Measurements from ENCODE around the gene NCKIPSD.

NCKIPSD gene

DNA sequence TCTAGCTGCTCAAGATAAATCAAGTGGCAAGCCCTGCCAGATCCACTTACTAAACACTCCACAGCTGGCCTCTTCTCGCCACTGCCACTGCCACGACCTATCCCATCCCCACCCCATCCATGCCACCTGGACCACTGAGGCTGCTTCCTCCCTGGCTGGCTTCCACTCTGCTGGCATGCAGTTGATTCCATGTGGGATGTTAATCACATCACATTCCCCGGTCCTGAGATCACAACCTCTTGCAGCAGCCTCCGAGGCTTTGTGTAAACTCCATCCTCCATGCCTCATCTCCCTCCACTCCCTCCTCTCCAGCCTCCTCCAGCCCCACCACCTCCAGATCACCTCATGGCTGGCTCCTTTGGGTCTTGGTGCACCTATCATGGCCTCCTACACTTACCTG is 7.7 kb downstream of the NCKIPSD start:
- H3K4me3 ChIP-seq (ENCODE audit: low read depth, low read length): no peak overlapping the region
- DNase-seq (ENCODE audit: low read depth, low spot score): no peak
- TF ChIP-seq, protein P1, sequence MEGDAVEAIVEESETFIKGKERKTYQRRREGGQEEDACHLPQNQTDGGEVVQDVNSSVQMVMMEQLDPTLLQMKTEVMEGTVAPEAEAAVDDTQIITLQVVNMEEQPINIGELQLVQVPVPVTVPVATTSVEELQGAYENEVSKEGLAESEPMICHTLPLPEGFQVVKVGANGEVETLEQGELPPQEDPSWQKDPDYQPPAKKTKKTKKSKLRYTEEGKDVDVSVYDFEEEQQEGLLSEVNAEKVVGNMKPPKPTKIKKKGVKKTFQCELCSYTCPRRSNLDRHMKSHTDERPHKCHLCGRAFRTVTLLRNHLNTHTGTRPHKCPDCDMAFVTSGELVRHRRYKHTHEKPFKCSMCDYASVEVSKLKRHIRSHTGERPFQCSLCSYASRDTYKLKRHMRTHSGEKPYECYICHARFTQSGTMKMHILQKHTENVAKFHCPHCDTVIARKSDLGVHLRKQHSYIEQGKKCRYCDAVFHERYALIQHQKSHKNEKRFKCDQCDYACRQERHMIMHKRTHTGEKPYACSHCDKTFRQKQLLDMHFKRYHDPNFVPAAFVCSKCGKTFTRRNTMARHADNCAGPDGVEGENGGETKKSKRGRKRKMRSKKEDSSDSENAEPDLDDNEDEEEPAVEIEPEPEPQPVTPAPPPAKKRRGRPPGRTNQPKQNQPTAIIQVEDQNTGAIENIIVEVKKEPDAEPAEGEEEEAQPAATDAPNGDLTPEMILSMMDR (IDR thresholded peaks at IDR 0.05; ENCODE audit: insufficient read depth, low read length, missing control alignments): no peak
- POLR2A ChIA-PET: no interaction called here
- CTCF ChIA-PET: interaction anchor here (0.9 to 1.5 kb wide), 2 partner anchors 13 to 119 kb away, joined by 4 read pairs; no protein-coding TSS in a partner anchor

DNA sequence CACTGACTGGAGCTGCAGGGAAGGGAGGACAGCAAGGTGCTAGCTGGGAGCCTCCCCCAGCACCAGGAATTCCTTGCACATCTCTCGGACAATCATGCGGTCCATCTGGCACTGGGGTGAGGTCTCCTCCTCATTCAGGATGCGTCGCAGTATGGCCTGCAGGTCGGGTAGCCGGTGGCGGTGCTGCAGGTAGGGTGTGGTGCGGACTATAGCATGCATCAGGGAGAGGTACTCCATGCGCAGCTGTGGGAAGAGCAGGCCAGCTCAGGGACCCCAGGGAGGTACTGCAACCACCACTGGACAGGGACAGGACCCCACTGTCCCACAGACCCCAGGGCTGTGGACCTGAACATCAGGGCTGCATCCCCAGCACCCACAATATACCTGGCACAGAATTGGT is 11.2 kb downstream of the NCKIPSD start:
- ChIA-PET CTCF (interaction anchor here (0.8 to 2.9 kb wide), 5 partner anchors 10 to 20 kb away, joined by 3 to 16 read pairs (median 7); partner anchors contain the start of genes CELSR3 and NCKIPSD), POLR2A (no interaction called here)
- TF ChIP-seq, protein P1 (IDR thresholded peaks at IDR 0.05; ENCODE audit: insufficient read depth, low read length, missing control alignments): no peak
- no peak for DNase-seq (ENCODE audit: low read depth, low spot score)
- no peak overlapping the region for H3K4me3 ChIP-seq (ENCODE audit: low read depth, low read length)

- POLR2A ChIA-PET: interaction anchor here (1.0 kb wide), 1 partner anchor 11 kb away, joined by 5 read pairs; no protein-coding TSS in a partner anchor
- CTCF ChIA-PET: interaction anchor here (1.8 to 2.9 kb wide), 3 partner anchors 9 to 37 kb away, joined by 5 to 16 read pairs (median 12); partner anchors contain the start of genes CELSR3 and SLC26A6
- no peak overlapping the region for H3K4me3 ChIP-seq (ENCODE audit: low read depth, low read length)
- TF ChIP-seq, protein P1 (IDR thresholded peaks at IDR 0.05; ENCODE audit: insufficient read depth, low read length, missing control alignments): no peak
- no peak for DNase-seq (ENCODE audit: low read depth, low spot score)
Observed at GRCh38 chr3:48672522-48672921, 13.2 kb downstream of the NCKIPSD start.

- ChIA-PET CTCF (interaction anchor here (1.0 to 5.6 kb wide), 9 partner anchors 8 to 106 kb away, joined by 3 to 37 read pairs (median 5); partner anchors contain the start of genes NCKIPSD and SLC26A6), POLR2A (no interaction called here)
- TF ChIP-seq, protein P1 (IDR thresholded peaks at IDR 0.05; ENCODE audit: insufficient read depth, low read length, missing control alignments): no peak
- H3K4me3 ChIP-seq (ENCODE audit: low read depth, low read length): no peak overlapping the region
- no peak for DNase-seq (ENCODE audit: low read depth, low spot score)
Observed at GRCh38 chr3:48664929-48665328, 20.8 kb downstream of the NCKIPSD start.

DNA sequence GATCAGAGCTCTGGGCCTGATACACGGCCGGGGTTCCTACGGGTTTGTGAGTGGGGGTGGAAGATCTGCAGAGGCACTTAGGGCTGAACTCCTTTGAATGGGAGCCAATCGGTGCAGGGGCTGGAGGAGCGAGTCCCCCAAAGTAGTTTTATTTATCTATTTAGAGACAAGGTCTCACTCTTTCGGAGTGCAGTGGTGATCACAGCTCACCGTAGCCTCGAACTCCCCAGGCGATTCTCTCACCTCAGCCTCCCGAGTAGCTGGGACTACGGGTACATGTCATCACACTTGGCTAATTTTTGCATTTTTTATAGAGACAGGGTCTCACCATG is 21.4 kb downstream of the NCKIPSD start:
- CTCF ChIA-PET: interaction anchor here (0.9 to 5.6 kb wide), 11 partner anchors 9 to 424 kb away, joined by 3 to 37 read pairs (median 4); partner anchors contain the start of genes NCKIPSD, SLC26A6 and ZNF589
- POLR2A ChIA-PET: interaction anchor here (2.4 kb wide), 1 partner anchor 30 kb away, joined by 25 read pairs; the partner anchor contains the start of gene SLC26A6
- H3K4me3 ChIP-seq (ENCODE audit: low read depth, low read length): no peak overlapping the region; the same call in 1 of the 2 replicates
- DNase-seq (ENCODE audit: low read depth, low spot score): no peak
- TF ChIP-seq, protein P1 (IDR thresholded peaks at IDR 0.05; ENCODE audit: insufficient read depth, low read length, missing control alignments): no peak

GRCh38 chr3:48663489-48664312 is 22.0 kb downstream of the NCKIPSD start:
- POLR2A ChIA-PET: interaction anchor here (0.6 to 2.4 kb wide), 4 partner anchors 10 to 258 kb away, joined by 3 to 25 read pairs (median 4); partner anchors contain the start of gene SLC26A6
- CTCF ChIA-PET: interaction anchor here (0.9 to 5.6 kb wide), 15 partner anchors 9 to 423 kb away, joined by 3 to 37 read pairs (median 4); partner anchors contain the start of genes NCKIPSD, SLC26A6 and ZNF589
- TF ChIP-seq, protein P1 (IDR thresholded peaks at IDR 0.05; ENCODE audit: insufficient read depth, low read length, missing control alignments): peak; percentile 80
- peak; percentile 92 for DNase-seq (ENCODE audit: low read depth, low spot score)
- H3K4me3 ChIP-seq (ENCODE audit: low read depth, low read length): peak overlapping the region; percentile 70
